Stomach (tissue), 9 donors: ENCODE results near the gene GJA9. TPM values are rescaled to one million over a fixed set of nuclear protein-coding genes. Genes with fewer than 3 reads are reported as not detected.

ENCODE experiments used
- DNase-seq, 2 donors: peaks; one replicate each; pipeline versions ENCODE4 v3.0.0 to v3.0.0-alpha.2; 2013 to 2019
- H3K27ac ChIP-seq, 5 donors: fragments of 200-600 bp in 4 of 5; sonication (generic) in 4 of 5; one replicate each; pipeline ENCODE4 v1.5.1; 2013 to 2019; ENCODE audit warnings: mild to moderate bottlenecking in 1 of 5, moderate library complexity in 1 of 5
- H3K27me3 ChIP-seq, 3 donors: fragments of 200-600 bp; sonication (generic); one replicate each; pipeline ENCODE4 v1.5.1; 2017 to 2019; ENCODE audit warnings: mixed run types in 1 of 3
- H3K36me3 ChIP-seq, 4 donors: fragments of 200-600 bp; sonication (generic); 1 replicate in 3 of 4; 2 replicates in 1 of 4; pipeline ENCODE4 v1.5.1; 2016 to 2019
- H3K4me1 ChIP-seq, 4 donors: fragments of 200-600 bp; sonication (generic); one replicate each; pipeline ENCODE4 v1.5.1; 2016 to 2019
- H3K4me3 ChIP-seq, 4 donors: fragments of 200-600 bp; sonication (generic) in 3 of 4; one replicate each; pipeline ENCODE4 v1.5.1; 2016 to 2019; ENCODE audit warnings: mild to moderate bottlenecking in 1 of 4
- H3K9me3 ChIP-seq, 4 donors: fragments of 200-600 bp; sonication (generic); one replicate each; pipeline ENCODE4 v1.5.1; 2016 to 2019
- EP300 ChIP-seq: sonication (generic); formaldehyde crosslinking; IDR thresholded peaks from one replicate; pipeline ENCODE4 v1.6.1; 2017; ENCODE audit warnings: antibody characterized with exemption
- POLR2A ChIP-seq, 4 donors: fragments of 450-650 bp; IDR thresholded peaks; one replicate each; pipeline ENCODE4 v1.6.1; 2016; ENCODE audit warnings: antibody characterized with exemption in 4 of 4, control low read depth in 2 of 4, mild to moderate bottlenecking in 1 of 4, moderate library complexity in 1 of 4
- POLR2AphosphoS5 ChIP-seq, 3 donors: sonication (generic); formaldehyde crosslinking; IDR thresholded peaks; one replicate each; pipeline ENCODE4 v1.6.1; 2016; ENCODE audit warnings: antibody characterized with exemption in 3 of 3
- WGBS, 5 donors: extraction: QIAGEN DNeasy Blood & Tissue Kit in 3 of 5; methylation state at CpG; one replicate each; pipeline versions ENCODE4 v1.1.5 to v1.1.7; 2013 to 2018; 5-methylcytosine and 5-hydroxymethylcytosine counted together
- intact Hi-C: fragments of 100-400 bp; cut with DNase I; formaldehyde crosslinking; loops from one replicate; pipeline ENCODE4 v1.15.1; 2023; ENCODE audit warnings: low total_unique reads
- polyA plus RNA-seq, 3 donors: library from polyadenylated mRNA; stranded (reverse); fragments of 200-250 nt; gene quantifications; one replicate each; pipeline ENCODE4 v1.2.3, GENCODE V29; 2013
- total RNA-seq, 5 donors: library from RNA; depleted of rRNA; stranded (reverse); fragments of >200 nt; gene quantifications; one replicate each; pipeline versions ENCODE4 v1.1.0 to v1.2.3, GENCODE V29; 2014 to 2016
- TF ChIP-seq, protein P1 (sequence below), 7 experiments: fragments of 450-650 bp in 4 of 7; fragments of 200-600 bp in 3 of 7; sonication (generic) in 3 of 7; IDR thresholded peaks; one replicate each; pipeline ENCODE4 v1.5.1; 2016 to 2019; ENCODE audit warnings: antibody characterized with exemption in 7 of 7, control low read depth in 2 of 7, mild to moderate bottlenecking in 1 of 7
- donor health status: healthy with polysubstance abuse.
- donor health status: Bipolar disorder and iron deficiency.
- donor health status: healthy.

Gene GJA9
- total and polyA plus RNA-seq, 8 donors = 0.25 to 0.73 TPM; not detected in 6

GRCh38 chr1:38834221-38834782 is 47.1 kb downstream of the GJA9 start:
- peaks cover 0 to 5% (median 0%) of the 10 kb centered on the region in 3 donors for H3K27me3 ChIP-seq
- no peaks in the 10 kb centered on the region for H3K9me3 ChIP-seq
- no peak overlapping the region for H3K27ac ChIP-seq
- peaks cover 14 to 24% (median 23%) of the 10 kb centered on the region in 4 donors for H3K36me3 ChIP-seq
- TF ChIP-seq POLR2A (IDR thresholded peaks at IDR 0.05) = no peak
- no peak overlapping the region for H3K4me3 ChIP-seq
- DNase-seq = no peak
- intact Hi-C loops = loop anchor here (10.0 kb wide), 1 partner anchor 810 kb away; no protein-coding TSS in a partner anchor
- H3K4me1 ChIP-seq = no peaks in the 10 kb centered on the region
- WGBS, 5 donors = 82 to 92% (median 85%) methylated on average over 3 of the region's 3 CpGs

DNA sequence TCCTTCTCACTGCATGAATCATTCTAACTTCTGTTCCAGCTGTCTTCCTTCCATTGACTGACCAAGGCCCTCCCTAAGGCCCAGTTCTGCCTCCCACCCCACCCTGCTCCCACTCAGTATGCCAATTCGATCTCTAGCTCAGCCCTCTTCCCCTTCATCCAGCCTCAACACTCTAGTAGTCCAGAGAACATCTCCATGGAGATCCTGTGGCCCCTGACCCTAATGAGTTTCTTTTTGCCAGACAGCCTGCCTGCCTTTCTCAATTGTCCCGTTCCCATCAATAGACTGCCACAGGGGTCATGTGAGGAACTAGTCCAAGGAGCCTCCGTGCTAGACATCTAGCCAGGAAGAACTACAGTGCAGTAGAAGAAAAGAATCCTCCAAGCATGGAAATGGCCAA is 48.2 kb downstream of the GJA9 start:
- no peaks in the 10 kb centered on the region for H3K4me1 ChIP-seq
- 59 to 71% (median 66%) methylated on average over 3 of the region's 3 CpGs for WGBS, 5 donors
- intact Hi-C loops = loop anchor here (10.0 kb wide), 1 partner anchor 808 kb away; no protein-coding TSS in a partner anchor

GRCh38 chr1:38832370-38832734 is 49.0 kb downstream of the GJA9 start:
- Histone ChIP-seq H3K36me3 (peaks cover 0 to 5% (median 4%) of the 10 kb centered on the region in 4 donors), H3K4me3 (no peak overlapping the region), H3K27me3 (peaks cover 0 to 8% (median 0%) of the 10 kb centered on the region in 3 donors), H3K27ac (no peak overlapping the region), H3K9me3 (no peaks in the 10 kb centered on the region), H3K4me1 (no peaks in the 10 kb centered on the region)
- WGBS, 5 donors = 75 to 90% (median 83%) methylated on average over 3 of the region's 3 CpGs
- intact Hi-C loops = loop anchor here (10.0 kb wide), 1 partner anchor 808 kb away; no protein-coding TSS in a partner anchor
- no peak for DNase-seq
- TF ChIP-seq POLR2A (IDR thresholded peaks at IDR 0.05) = no peak
- TF ChIP-seq, protein P1, sequence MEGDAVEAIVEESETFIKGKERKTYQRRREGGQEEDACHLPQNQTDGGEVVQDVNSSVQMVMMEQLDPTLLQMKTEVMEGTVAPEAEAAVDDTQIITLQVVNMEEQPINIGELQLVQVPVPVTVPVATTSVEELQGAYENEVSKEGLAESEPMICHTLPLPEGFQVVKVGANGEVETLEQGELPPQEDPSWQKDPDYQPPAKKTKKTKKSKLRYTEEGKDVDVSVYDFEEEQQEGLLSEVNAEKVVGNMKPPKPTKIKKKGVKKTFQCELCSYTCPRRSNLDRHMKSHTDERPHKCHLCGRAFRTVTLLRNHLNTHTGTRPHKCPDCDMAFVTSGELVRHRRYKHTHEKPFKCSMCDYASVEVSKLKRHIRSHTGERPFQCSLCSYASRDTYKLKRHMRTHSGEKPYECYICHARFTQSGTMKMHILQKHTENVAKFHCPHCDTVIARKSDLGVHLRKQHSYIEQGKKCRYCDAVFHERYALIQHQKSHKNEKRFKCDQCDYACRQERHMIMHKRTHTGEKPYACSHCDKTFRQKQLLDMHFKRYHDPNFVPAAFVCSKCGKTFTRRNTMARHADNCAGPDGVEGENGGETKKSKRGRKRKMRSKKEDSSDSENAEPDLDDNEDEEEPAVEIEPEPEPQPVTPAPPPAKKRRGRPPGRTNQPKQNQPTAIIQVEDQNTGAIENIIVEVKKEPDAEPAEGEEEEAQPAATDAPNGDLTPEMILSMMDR (IDR thresholded peaks at IDR 0.05) = no peak
- no peak for TF ChIP-seq EP300
- TF ChIP-seq POLR2AphosphoS5 (IDR thresholded peaks at IDR 0.05) = no peak

More for the DNA sequence above, 48.2 kb downstream of the GJA9 start:
- TF ChIP-seq, protein P1 (IDR thresholded peaks at IDR 0.05) = no peak
- TF ChIP-seq POLR2A (IDR thresholded peaks at IDR 0.05) (no peak), POLR2AphosphoS5 (IDR thresholded peaks at IDR 0.05) (no peak), EP300 (no peak)
- Histone ChIP-seq H3K36me3 (peaks cover 4 to 13% (median 12%) of the 10 kb centered on the region in 4 donors), H3K4me3 (no peak overlapping the region), H3K27ac (no peak overlapping the region), H3K27me3 (peaks cover 0 to 8% (median 0%) of the 10 kb centered on the region in 3 donors), H3K9me3 (no peaks in the 10 kb centered on the region)
- no peak for DNase-seq

- no peak for TF ChIP-seq EP300
- TF ChIP-seq POLR2A (IDR thresholded peaks at IDR 0.05) = no peak
- TF ChIP-seq POLR2AphosphoS5 (IDR thresholded peaks at IDR 0.05) = no peak
- TF ChIP-seq, protein P1 (IDR thresholded peaks at IDR 0.05) = no peak
- peaks cover 0 to 8% (median 0%) of the 10 kb centered on the region in 3 donors for H3K27me3 ChIP-seq
- no peaks in the 10 kb centered on the region for H3K36me3 ChIP-seq
- DNase-seq = no peak
- no peaks in the 10 kb centered on the region for H3K9me3 ChIP-seq
- intact Hi-C loops = loop anchor here (10.0 kb wide), 1 partner anchor 807 kb away; no protein-coding TSS in a partner anchor
- no peaks in the 10 kb centered on the region for H3K4me1 ChIP-seq
- no peak overlapping the region for H3K4me3 ChIP-seq
- H3K27ac ChIP-seq = no peak overlapping the region
- WGBS, 5 donors = 70 to 84% (median 75%) methylated on average over 6 of the region's 6 CpGs
These were observed 49.5 kb downstream of the GJA9 start for GRCh38 chr1:38831731-38832369.
